SIG-M5 treated with dmso at 0.1 percent for 504 hours (cell line): ENCODE data around the gene NR1D1.

Experiments
- DNase-seq: peaks from one replicate; lab custom pipeline; 2025; ENCODE audit not compliant: unreplicated experiment; lab: John Stamatoyannopoulos, UW

NR1D1 gene

GRCh38 chr17:40111221-40112128, 11.1 kb upstream of the NR1D1 start:
- peak; percentile 82 for DNase-seq

- DNase-seq = no peak
Observed at GRCh38 chr17:40110026-40110845, 9.8 kb upstream of the NR1D1 start.

- no peak for DNase-seq
Observed at GRCh38 chr17:40108970-40109824, 8.8 kb upstream of the NR1D1 start.

- DNase-seq = peak; percentile 87
Observed at GRCh38 chr17:40107522-40108174, 7.3 kb upstream of the NR1D1 start.

- DNase-seq = peak; percentile 54
Observed at GRCh38 chr17:40106760-40107521, 6.6 kb upstream of the NR1D1 start.

- DNase-seq = no peak
Observed at GRCh38 chr17:40105861-40106759, 5.7 kb upstream of the NR1D1 start.

- no peak for DNase-seq
Observed at GRCh38 chr17:40104594-40105486, 4.5 kb upstream of the NR1D1 start.

GRCh38 chr17:40103688-40104087, 3.3 kb upstream of the NR1D1 start:
- DNase-seq = no peak

- DNase-seq = no peak
Observed at GRCh38 chr17:40103071-40103661, 2.8 kb upstream of the NR1D1 start.

GRCh38 chr17:40101367-40102210, 1.2 kb upstream of the NR1D1 start:
- no peak for DNase-seq

GRCh38 chr17:40100669-40101366, 429 bp upstream of the NR1D1 start:
- peak; percentile 96 for DNase-seq

GRCh38 chr17:40099619-40100418, 570 bp downstream of the NR1D1 start:
- peak; percentile 81 for DNase-seq

GRCh38 chr17:40098846-40099618, 1.4 kb downstream of the NR1D1 start:
- peak; percentile 100 for DNase-seq
